Sigmoid colon (tissue), 4 donors: Measurements from ENCODE around the gene CDK13.

Source experiments
- CTCF ChIP-seq, 4 experiments: fragments of 450-650 bp in 3 of 4; fragments of 200-600 bp in 1 of 4; IDR thresholded peaks; one replicate each; pipeline ENCODE4 v1.5.1; 2016 to 2019; ENCODE audit warnings: antibody characterized with exemption in 4 of 4, mild to moderate bottlenecking in 3 of 4, moderate library complexity in 2 of 4
- EP300 ChIP-seq, 4 donors: sonication (generic); formaldehyde crosslinking; IDR thresholded peaks; one replicate each; pipeline ENCODE4 v1.6.1; 2017; ENCODE audit warnings: antibody characterized with exemption in 4 of 4
- POLR2AphosphoS5 ChIP-seq, 4 donors: sonication (generic); formaldehyde crosslinking; IDR thresholded peaks; one replicate each; pipeline ENCODE4 v1.6.1; 2017; ENCODE audit warnings: antibody characterized with exemption in 4 of 4

DNA sequence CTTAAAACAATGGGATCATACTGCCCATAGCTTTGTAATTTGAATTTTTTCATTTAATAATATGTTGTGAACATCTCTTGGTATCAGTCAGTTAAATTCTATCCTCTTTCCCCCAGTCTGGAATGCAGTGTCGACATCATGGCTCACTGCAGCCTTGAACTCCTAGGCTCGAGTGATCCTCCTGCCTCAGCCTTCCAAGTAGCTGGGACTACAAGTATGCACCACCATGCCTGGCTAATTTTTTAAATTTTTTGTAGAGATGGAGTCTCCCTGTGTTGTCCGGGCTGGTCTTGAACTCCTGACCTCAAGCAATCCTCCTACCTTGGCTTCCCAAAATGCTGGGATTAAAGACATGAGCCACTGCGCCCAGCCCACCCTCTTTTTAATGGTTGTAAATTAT is 149.8 kb downstream of the CDK13 start:
- TF ChIP-seq POLR2AphosphoS5 (IDR thresholded peaks at IDR 0.05) (no peak), CTCF (IDR thresholded peaks at IDR 0.05) (no peak), EP300 (IDR thresholded peaks at IDR 0.05) (no peak)
